Subcutaneous abdominal adipose tissue (tissue), 5 donors: ENCODE data around the gene ULK1.

ENCODE experiments used
- H3K27ac ChIP-seq: one replicate; pipeline ENCODE4 v1.7.0; 2013; ENCODE audit warnings: low read depth, mild to moderate bottlenecking, inconsistent platforms, low read length, moderate library complexity
- H3K27me3 ChIP-seq, 5 donors: one replicate each; pipeline ENCODE4 v1.7.0; 2013; ENCODE audit warnings: low read length in 5 of 5, inconsistent platforms in 1 of 5; ENCODE audit not compliant: control insufficient read depth in 5 of 5, insufficient read depth in 4 of 5
- H3K36me3 ChIP-seq, 5 donors: one replicate each; pipeline ENCODE4 v1.7.0; 2013; ENCODE audit warnings: low read length in 5 of 5; ENCODE audit not compliant: control insufficient read depth in 5 of 5, insufficient read depth in 5 of 5
- H3K4me1 ChIP-seq, 5 donors: one replicate each; pipeline ENCODE4 v1.7.0; 2013; ENCODE audit warnings: low read length in 5 of 5, mild to moderate bottlenecking in 3 of 5, moderate library complexity in 1 of 5; ENCODE audit not compliant: control insufficient read depth in 5 of 5, insufficient read depth in 5 of 5
- H3K4me3 ChIP-seq, 5 donors: one replicate each; pipeline ENCODE4 v1.7.0; 2013; ENCODE audit warnings: low read length in 5 of 5, low read depth in 1 of 5
- H3K9ac ChIP-seq, 5 donors: one replicate each; pipeline ENCODE4 v1.7.0; 2013; ENCODE audit warnings: low read length in 5 of 5, mild to moderate bottlenecking in 4 of 5, moderate library complexity in 3 of 5
- H3K9me3 ChIP-seq, 5 donors: one replicate each; pipeline ENCODE4 v1.7.0; 2013; ENCODE audit warnings: low read length in 5 of 5; ENCODE audit not compliant: control insufficient read depth in 5 of 5
- donor health status: healthy.
- donor health status: healthy.
- donor health status: healthy.
- donor health status: healthy.
- donor health status: healthy.

The ULK1 gene

GRCh38 chr12:131892711-131893604 is 1.5 kb upstream of the ULK1 start:
- peaks cover 0 to 9% (median 0%) of the 10 kb centered on the region in 5 donors for H3K36me3 ChIP-seq
- no peaks in the 10 kb centered on the region for H3K9me3 ChIP-seq
- H3K4me1 ChIP-seq, result peaks cover 0 to 31% (median 21%) of the 10 kb centered on the region in 5 donors
- H3K4me3 ChIP-seq, result no peak overlapping the region
- H3K27me3 ChIP-seq, result no peaks in the 10 kb centered on the region
- H3K9ac ChIP-seq, result no peak overlapping the region
- no peak overlapping the region for H3K27ac ChIP-seq

- Histone ChIP-seq H3K4me1 (peaks cover 0 to 32% (median 21%) of the 10 kb centered on the region in 5 donors), H3K27me3 (no peaks in the 10 kb centered on the region), H3K27ac (no peak overlapping the region), H3K9me3 (no peaks in the 10 kb centered on the region), H3K4me3 (peak overlapping the region in 1 of 5 donors; percentile 16), H3K36me3 (peaks cover 0 to 15% (median 0%) of the 10 kb centered on the region in 5 donors), H3K9ac (no peak overlapping the region)
Observed at GRCh38 chr12:131893605-131894312, 663 bp upstream of the ULK1 start.

- H3K4me3 ChIP-seq, result peak overlapping the region; percentile 22 to 73 (median 70)
- H3K27ac ChIP-seq, result peak overlapping the region; percentile 95
- no peaks in the 10 kb centered on the region for H3K27me3 ChIP-seq
- H3K36me3 ChIP-seq, result peaks cover 0 to 15% (median 2%) of the 10 kb centered on the region in 5 donors
- H3K9ac ChIP-seq, result peak overlapping the region in 4 of 5 donors; percentile 81 to 86 (median 82)
- H3K9me3 ChIP-seq, result no peaks in the 10 kb centered on the region
- H3K4me1 ChIP-seq, result peaks cover 0 to 32% (median 21%) of the 10 kb centered on the region in 5 donors
Observed at GRCh38 chr12:131894981-131895639, 688 bp downstream of the ULK1 start.

GRCh38 chr12:131895640-131896079 is 1.2 kb downstream of the ULK1 start:
- H3K27me3 ChIP-seq, result no peaks in the 10 kb centered on the region
- H3K4me3 ChIP-seq, result peak overlapping the region; percentile 22 to 73 (median 70)
- peak overlapping the region; percentile 48 to 86 (median 82) for H3K9ac ChIP-seq
- no peaks in the 10 kb centered on the region for H3K9me3 ChIP-seq
- peaks cover 0 to 19% (median 2%) of the 10 kb centered on the region in 5 donors for H3K36me3 ChIP-seq
- H3K4me1 ChIP-seq, result peaks cover 0 to 32% (median 24%) of the 10 kb centered on the region in 5 donors
- peak overlapping the region; percentile 95 for H3K27ac ChIP-seq

GRCh38 chr12:131896080-131896810 is 1.8 kb downstream of the ULK1 start:
- H3K9ac ChIP-seq, result peak overlapping the region; percentile 48 to 86 (median 82)
- no peaks in the 10 kb centered on the region for H3K9me3 ChIP-seq
- peaks cover 0 to 20% (median 2%) of the 10 kb centered on the region in 5 donors for H3K36me3 ChIP-seq
- peak overlapping the region; percentile 95 for H3K27ac ChIP-seq
- H3K4me1 ChIP-seq, result peaks cover 0 to 34% (median 26%) of the 10 kb centered on the region in 5 donors
- H3K4me3 ChIP-seq, result peak overlapping the region; percentile 51 to 73 (median 70)
- no peaks in the 10 kb centered on the region for H3K27me3 ChIP-seq

- H3K27ac ChIP-seq, result peak overlapping the region; percentile 95
- no peaks in the 10 kb centered on the region for H3K9me3 ChIP-seq
- H3K9ac ChIP-seq, result peak overlapping the region in 2 of 5 donors; percentile 81 to 83
- peaks cover 0 to 20% (median 2%) of the 10 kb centered on the region in 5 donors for H3K36me3 ChIP-seq
- no peaks in the 10 kb centered on the region for H3K27me3 ChIP-seq
- peaks cover 3 to 39% (median 32%) of the 10 kb centered on the region in 5 donors for H3K4me1 ChIP-seq
- H3K4me3 ChIP-seq, result peak overlapping the region; percentile 51 to 73 (median 70)
Observed at GRCh38 chr12:131896811-131897270, 2.4 kb downstream of the ULK1 start.

- H3K4me1 ChIP-seq, result peaks cover 3 to 43% (median 36%) of the 10 kb centered on the region in 5 donors
- peaks cover 0 to 20% (median 2%) of the 10 kb centered on the region in 5 donors for H3K36me3 ChIP-seq
Observed at GRCh38 chr12:131897276-131897675, 2.9 kb downstream of the ULK1 start.

GRCh38 chr12:131897875-131898274 is 3.5 kb downstream of the ULK1 start:
- H3K4me1 ChIP-seq, result peaks cover 3 to 48% (median 42%) of the 10 kb centered on the region in 5 donors
- peak overlapping the region in 1 of 5 donors; percentile 27 for H3K9ac ChIP-seq
- no peak overlapping the region for H3K4me3 ChIP-seq
- H3K9me3 ChIP-seq, result no peaks in the 10 kb centered on the region
- H3K27me3 ChIP-seq, result no peaks in the 10 kb centered on the region
- H3K27ac ChIP-seq, result no peak overlapping the region
- H3K36me3 ChIP-seq, result peaks cover 0 to 20% (median 2%) of the 10 kb centered on the region in 5 donors

More at GRCh38 chr12:131897276-131897675, 2.9 kb downstream of the ULK1 start:
- peak overlapping the region; percentile 95 for H3K27ac ChIP-seq
- H3K27me3 ChIP-seq, result no peaks in the 10 kb centered on the region
- no peak overlapping the region for H3K9ac ChIP-seq
- no peak overlapping the region for H3K4me3 ChIP-seq
- H3K9me3 ChIP-seq, result no peaks in the 10 kb centered on the region

GRCh38 chr12:131900397-131900796 is 6.0 kb downstream of the ULK1 start:
- H3K36me3 ChIP-seq, result peaks cover 0 to 20% (median 2%) of the 10 kb centered on the region in 5 donors
- H3K27me3 ChIP-seq, result no peaks in the 10 kb centered on the region
- no peaks in the 10 kb centered on the region for H3K9me3 ChIP-seq
- no peak overlapping the region for H3K4me3 ChIP-seq
- peaks cover 3 to 52% (median 42%) of the 10 kb centered on the region in 5 donors for H3K4me1 ChIP-seq
- peak overlapping the region in 1 of 5 donors; percentile 7 for H3K9ac ChIP-seq
- H3K27ac ChIP-seq, result no peak overlapping the region
